HEK293 (cell line): ENCODE results near the gene PACS2.

Experiments used
- CTCF ChIA-PET: fragments of 350-600 bp; formaldehyde crosslinking; extraction: SDS; loops from one replicate; lab custom pipeline; 2021; ENCODE audit warnings: antibody characterized with exemption; lab: Yijun Ruan, JAX
- POLR2A ChIA-PET: fragments of 300-600 bp; formaldehyde crosslinking; extraction: SDS; loops from one replicate; lab custom pipeline; 2020; ENCODE audit warnings: antibody characterized with exemption, inconsistent platforms; lab: Yijun Ruan, JAX
- H3K27ac ChIP-seq: fragments of 200-500 bp; sonication (Bioruptor generic); 2 replicates; pipeline ENCODE4 v1.5.1; 2014; ENCODE audit warnings: low read depth, low read length, control low read depth, inconsistent platforms; ENCODE audit errors: extremely low read depth
- H3K36me3 ChIP-seq, 2 experiments: fragments of 200-500 bp in 1 of 2; sonication (Bioruptor generic) in 1 of 2; 1 replicate in 1 of 2; 2 replicates in 1 of 2; pipeline ENCODE4 v1.5.1; 2014 to 2017; ENCODE audit warnings: inconsistent platforms in 2 of 2, low read length in 2 of 2; ENCODE audit not compliant: control insufficient read depth in 2 of 2, insufficient read depth in 1 of 2
- H3K4me1 ChIP-seq: fragments of 200-500 bp; sonication (Bioruptor generic); 2 replicates; pipeline ENCODE4 v1.5.1; 2014; ENCODE audit warnings: mild to moderate bottlenecking, low read length, inconsistent platforms; ENCODE audit not compliant: control insufficient read depth, insufficient read depth
- H3K4me3 ChIP-seq: 2 replicates; pipeline ENCODE4 v1.5.1; 2011; ENCODE audit warnings: low read depth, mild to moderate bottlenecking, control low read depth, low read length, moderate library complexity
- H3K9me3 ChIP-seq: fragments of 200-500 bp; sonication (Bioruptor generic); 2 replicates; pipeline ENCODE4 v1.5.1; 2014; ENCODE audit warnings: low read depth, low read length, inconsistent platforms; ENCODE audit not compliant: control insufficient read depth, insufficient read depth
- GLIS1 ChIP-seq: fragments of 450-650 bp; formaldehyde crosslinking; IDR thresholded peaks from 2 replicates; pipeline ENCODE4 v1.5.1; 2016; ENCODE audit warnings: missing biosample characterization, missing genetic modification characterization
- GLIS2 ChIP-seq: fragments of 450-650 bp; formaldehyde crosslinking; IDR thresholded peaks from 2 replicates; pipeline ENCODE4 v1.5.1; 2016; ENCODE audit warnings: missing biosample characterization, missing genetic modification characterization
- PRDM4 ChIP-seq: fragments of 450-650 bp; formaldehyde crosslinking; IDR thresholded peaks from 2 replicates; pipeline ENCODE4 v1.5.1; 2017; ENCODE audit warnings: missing biosample characterization, missing genetic modification characterization
- SCRT1 ChIP-seq: fragments of 450-650 bp; formaldehyde crosslinking; IDR thresholded peaks from 2 replicates; pipeline ENCODE4 v1.5.1; 2016; ENCODE audit warnings: missing biosample characterization, missing genetic modification characterization, borderline replicate concordance
- ZBTB17 ChIP-seq: fragments of 450-650 bp; formaldehyde crosslinking; IDR thresholded peaks from 2 replicates; pipeline ENCODE4 v1.5.1; 2016; ENCODE audit warnings: missing biosample characterization, missing genetic modification characterization
- ZFHX2 ChIP-seq: fragments of 450-650 bp; formaldehyde crosslinking; conservative IDR thresholded peaks from 2 replicates; pipeline ENCODE4 v1.5.1; 2016; ENCODE audit warnings: missing biosample characterization, missing genetic modification characterization
- ZNF174 ChIP-seq: fragments of 450-650 bp; formaldehyde crosslinking; IDR thresholded peaks from 2 replicates; pipeline ENCODE4 v1.5.0; 2017; ENCODE audit warnings: missing biosample characterization, mild to moderate bottlenecking, missing genetic modification characterization
- ZNF26 ChIP-seq: fragments of 450-650 bp; formaldehyde crosslinking; IDR thresholded peaks from 2 replicates; pipeline ENCODE4 v1.5.1; 2016; ENCODE audit warnings: missing biosample characterization, missing genetic modification characterization
- ZNF266 ChIP-seq: fragments of 450-650 bp; formaldehyde crosslinking; IDR thresholded peaks from 2 replicates; pipeline ENCODE4 v1.5.1; 2016; ENCODE audit warnings: missing biosample characterization, missing genetic modification characterization, low read depth
- ZNF280D ChIP-seq: fragments of 450-650 bp; formaldehyde crosslinking; IDR thresholded peaks from 2 replicates; pipeline ENCODE4 v1.5.1; 2016; ENCODE audit warnings: missing biosample characterization, missing genetic modification characterization
- ZNF48 ChIP-seq: fragments of 450-650 bp; formaldehyde crosslinking; IDR thresholded peaks from 2 replicates; pipeline ENCODE4 v1.5.1; 2016; ENCODE audit warnings: missing biosample characterization, missing genetic modification characterization
- ZNF514 ChIP-seq: fragments of 450-650 bp; formaldehyde crosslinking; IDR thresholded peaks from 2 replicates; pipeline ENCODE4 v1.5.1; 2016; ENCODE audit warnings: missing biosample characterization, missing genetic modification characterization
- ZNF626 ChIP-seq: fragments of 450-650 bp; sonication (Bioruptor Pico); formaldehyde crosslinking; IDR thresholded peaks from 2 replicates; pipeline ENCODE4 v1.5.1; 2018; ENCODE audit warnings: missing biosample characterization, missing genetic modification characterization, inconsistent platforms
- ZNF654 ChIP-seq: fragments of 450-650 bp; formaldehyde crosslinking; IDR thresholded peaks from 2 replicates; pipeline ENCODE4 v1.5.1; 2016; ENCODE audit warnings: low read depth, missing biosample characterization, missing genetic modification characterization
- ZSCAN16 ChIP-seq: fragments of 450-650 bp; formaldehyde crosslinking; IDR thresholded peaks from 2 replicates; pipeline ENCODE4 v1.5.1; 2016; ENCODE audit warnings: missing biosample characterization, missing genetic modification characterization
- ZXDB ChIP-seq: fragments of 450-650 bp; formaldehyde crosslinking; IDR thresholded peaks from 2 replicates; pipeline ENCODE4 v1.5.1; 2016; ENCODE audit warnings: missing biosample characterization, missing genetic modification characterization
- TF ChIP-seq, protein P1 (sequence below): fragments of 450-650 bp; formaldehyde crosslinking; conservative IDR thresholded peaks from 2 replicates; pipeline ENCODE4 v1.5.1; 2016; ENCODE audit warnings: low read depth, missing biosample characterization, missing genetic modification characterization
- TF ChIP-seq, protein P2 (sequence below): fragments of 450-650 bp; formaldehyde crosslinking; IDR thresholded peaks from 2 replicates; pipeline ENCODE4 v1.5.1; 2016; ENCODE audit warnings: missing biosample characterization, missing genetic modification characterization

Gene PACS2

GRCh38 chr14:105305791-105306190 lies 8.8 kb upstream of the PACS2 start:
- TF ChIP-seq, protein P1, sequence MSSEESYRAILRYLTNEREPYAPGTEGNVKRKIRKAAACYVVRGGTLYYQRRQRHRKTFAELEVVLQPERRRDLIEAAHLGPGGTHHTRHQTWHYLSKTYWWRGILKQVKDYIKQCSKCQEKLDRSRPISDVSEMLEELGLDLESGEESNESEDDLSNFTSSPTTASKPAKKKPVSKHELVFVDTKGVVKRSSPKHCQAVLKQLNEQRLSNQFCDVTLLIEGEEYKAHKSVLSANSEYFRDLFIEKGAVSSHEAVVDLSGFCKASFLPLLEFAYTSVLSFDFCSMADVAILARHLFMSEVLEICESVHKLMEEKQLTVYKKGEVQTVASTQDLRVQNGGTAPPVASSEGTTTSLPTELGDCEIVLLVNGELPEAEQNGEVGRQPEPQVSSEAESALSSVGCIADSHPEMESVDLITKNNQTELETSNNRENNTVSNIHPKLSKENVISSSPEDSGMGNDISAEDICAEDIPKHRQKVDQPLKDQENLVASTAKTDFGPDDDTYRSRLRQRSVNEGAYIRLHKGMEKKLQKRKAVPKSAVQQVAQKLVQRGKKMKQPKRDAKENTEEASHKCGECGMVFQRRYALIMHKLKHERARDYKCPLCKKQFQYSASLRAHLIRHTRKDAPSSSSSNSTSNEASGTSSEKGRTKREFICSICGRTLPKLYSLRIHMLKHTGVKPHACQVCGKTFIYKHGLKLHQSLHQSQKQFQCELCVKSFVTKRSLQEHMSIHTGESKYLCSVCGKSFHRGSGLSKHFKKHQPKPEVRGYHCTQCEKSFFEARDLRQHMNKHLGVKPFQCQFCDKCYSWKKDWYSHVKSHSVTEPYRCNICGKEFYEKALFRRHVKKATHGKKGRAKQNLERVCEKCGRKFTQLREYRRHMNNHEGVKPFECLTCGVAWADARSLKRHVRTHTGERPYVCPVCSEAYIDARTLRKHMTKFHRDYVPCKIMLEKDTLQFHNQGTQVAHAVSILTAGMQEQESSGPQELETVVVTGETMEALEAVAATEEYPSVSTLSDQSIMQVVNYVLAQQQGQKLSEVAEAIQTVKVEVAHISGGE (tag by site-specific recombination) = no peak
- TF ChIP-seq ZNF26 (tag by site-specific recombination) = no peak
- no peak for TF ChIP-seq ZSCAN16 (tag by site-specific recombination)
- no peak for TF ChIP-seq ZXDB (tag by site-specific recombination)
- no peak for TF ChIP-seq ZBTB17 (tag by site-specific recombination)
- no peak for TF ChIP-seq ZNF626 (tag by site-specific recombination)
- TF ChIP-seq, protein P2, sequence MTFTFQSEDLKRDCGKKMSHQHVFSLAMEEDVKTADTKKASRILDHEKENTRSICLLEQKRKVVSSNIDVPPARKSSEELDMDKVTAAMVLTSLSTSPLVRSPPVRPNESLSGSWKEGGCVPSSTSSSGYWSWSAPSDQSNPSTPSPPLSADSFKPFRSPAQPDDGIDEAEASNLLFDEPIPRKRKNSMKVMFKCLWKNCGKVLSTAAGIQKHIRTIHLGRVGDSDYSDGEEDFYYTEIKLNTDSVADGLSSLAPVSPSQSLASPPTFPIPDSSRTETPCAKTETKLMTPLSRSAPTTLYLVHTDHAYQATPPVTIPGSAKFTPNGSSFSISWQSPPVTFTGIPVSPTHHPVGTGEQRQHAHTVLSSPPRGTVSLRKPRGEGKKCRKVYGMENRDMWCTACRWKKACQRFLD (tag by site-specific recombination) = no peak
- no peak for TF ChIP-seq ZNF174 (tag by site-specific recombination)
- ChIA-PET POLR2A (no interaction called here), CTCF (interaction anchor here (0.5 kb wide), 1 partner anchor 48 kb away, joined by 4 read pairs; no protein-coding TSS in a partner anchor)
- Histone ChIP-seq H3K4me3 (no peak overlapping the region), H3K4me1 (no peaks in the 10 kb centered on the region), H3K27ac (no peak overlapping the region), H3K36me3 (no peaks in the 10 kb centered on the region), H3K9me3 (no peaks in the 10 kb centered on the region)

DNA sequence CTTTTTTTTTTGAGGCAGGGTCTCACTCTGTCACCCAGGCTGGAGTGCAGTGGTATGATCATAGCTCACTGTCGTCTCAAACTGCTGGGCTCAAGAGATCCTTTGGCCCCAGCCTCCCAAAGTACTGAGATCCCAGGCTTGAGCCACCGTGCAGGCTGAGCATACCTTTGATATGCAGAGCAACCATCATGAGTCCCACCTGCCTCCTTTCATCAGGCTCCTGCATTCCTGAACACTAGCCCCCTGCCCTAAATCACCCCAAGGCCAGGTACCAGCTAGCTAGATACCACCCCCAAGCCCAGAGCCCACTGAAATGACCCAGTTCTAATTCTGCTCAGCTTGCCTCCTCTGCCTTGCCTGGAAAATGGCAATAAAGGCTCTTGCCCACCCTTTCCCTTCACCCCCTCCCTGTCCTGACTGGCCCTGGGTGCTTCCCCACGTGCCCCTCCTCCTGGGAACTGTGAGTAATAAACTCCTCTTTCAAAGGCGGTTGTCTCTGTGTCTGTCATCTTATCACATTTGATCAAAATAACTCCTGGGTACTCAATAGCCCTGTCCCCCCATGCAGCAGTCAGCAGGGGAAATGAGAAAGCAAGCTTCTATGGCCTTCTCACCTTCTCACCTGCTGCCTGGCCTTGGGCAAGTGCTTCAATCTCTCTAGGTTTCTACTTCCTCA lies 7.4 kb upstream of the PACS2 start:
- ChIA-PET POLR2A (no interaction called here), CTCF (no interaction called here)
- H3K4me1 ChIP-seq = no peaks in the 10 kb centered on the region
- no peak overlapping the region for H3K27ac ChIP-seq
- no peaks in the 10 kb centered on the region for H3K9me3 ChIP-seq
- TF ChIP-seq ZNF266 (tag by site-specific recombination) (peak; percentile 99), GLIS2 (tag by site-specific recombination) (no peak)
- no peaks in the 10 kb centered on the region for H3K36me3 ChIP-seq
- no peak overlapping the region for H3K4me3 ChIP-seq

GRCh38 chr14:105309371-105309770 lies 5.2 kb upstream of the PACS2 start:
- Histone ChIP-seq H3K9me3 (no peaks in the 10 kb centered on the region), H3K4me3 (no peak overlapping the region), H3K4me1 (0 out of 2 replicates have a peak, but pooled peaks cover 2% of the 10 kb centered on the region), H3K36me3 (no peaks in the 10 kb centered on the region), H3K27ac (no peak overlapping the region)
- ChIA-PET CTCF (no interaction called here), POLR2A (no interaction called here)
- TF ChIP-seq SCRT1 (tag by site-specific recombination) (no peak), GLIS1 (tag by site-specific recombination) (no peak), ZNF514 (tag by site-specific recombination) (no peak), ZNF654 (tag by site-specific recombination) (no peak), ZNF48 (tag by site-specific recombination) (no peak), ZFHX2 (tag by site-specific recombination) (no peak), ZNF280D (tag by site-specific recombination) (no peak), PRDM4 (tag by site-specific recombination) (no peak)
- TF ChIP-seq, protein P2 (tag by site-specific recombination) = no peak
